Astrocyte (in vitro differentiated cells and primary cell): ENCODE measurements around the gene ZBTB16. TPM values are rescaled to one million over a fixed set of nuclear protein-coding genes. Genes with fewer than 3 reads are reported as not detected.

ENCODE experiments used
- DNase-seq: peaks from one replicate; pipeline ENCODE4 v3.0.0-alpha.2; 2010; ENCODE audit warnings: low read depth
- FAIRE-seq: peaks from 2 replicates; lab custom pipeline; 2011; peaks lifted over from hg19 to GRCh38; lab: Jason Lieb, UNC
- H2AFZ ChIP-seq: 2 replicates; pipeline ENCODE4 v1.6.0; 2012; ENCODE audit warnings: low read depth, low read length, inconsistent platforms
- H3K27ac ChIP-seq: 2 replicates; pipeline ENCODE4 v1.5.1; 2011; ENCODE audit warnings: low read depth, low read length, inconsistent platforms
- H3K27me3 ChIP-seq: 2 replicates; pipeline ENCODE4 v1.6.0; 2011; ENCODE audit warnings: low read length, inconsistent platforms; ENCODE audit not compliant: insufficient read depth
- H3K36me3 ChIP-seq: 2 replicates; pipeline ENCODE4 v1.5.1; 2011; ENCODE audit warnings: low read length, inconsistent platforms; ENCODE audit not compliant: insufficient read depth
- H3K4me1 ChIP-seq: 2 replicates; pipeline ENCODE4 v1.5.1; 2011; ENCODE audit warnings: low read length, inconsistent platforms; ENCODE audit not compliant: insufficient read depth
- H3K4me2 ChIP-seq: 2 replicates; pipeline ENCODE4 v1.6.0; 2012; ENCODE audit warnings: low read length, inconsistent platforms
- H3K4me3 ChIP-seq: 2 replicates; pipeline ENCODE4 v1.5.1; 2011; ENCODE audit warnings: low read depth, mild to moderate bottlenecking, low read length, inconsistent platforms; ENCODE audit not compliant: insufficient read depth
- H3K79me2 ChIP-seq: 2 replicates; pipeline ENCODE4 v1.6.0; 2012; ENCODE audit warnings: mild to moderate bottlenecking, low read length, inconsistent platforms; ENCODE audit not compliant: insufficient read depth
- H3K9ac ChIP-seq: 2 replicates; pipeline ENCODE4 v1.6.0; 2012; ENCODE audit warnings: mild to moderate bottlenecking, low read length, inconsistent platforms
- H3K9me3 ChIP-seq: 2 replicates; pipeline ENCODE4 v1.5.1; 2012; ENCODE audit warnings: low read depth, mild to moderate bottlenecking, low read length, inconsistent platforms; ENCODE audit not compliant: insufficient read depth
- H4K20me1 ChIP-seq: 2 replicates; pipeline ENCODE4 v1.6.0; 2012; ENCODE audit warnings: low read length, inconsistent platforms; ENCODE audit not compliant: insufficient read depth
- H3K27ac Mint-ChIP-seq: one replicate; pipeline ENCODE4 v1.8.0; 2021; ENCODE audit warnings: mild to moderate bottlenecking, mixed read lengths; ENCODE audit not compliant: unreplicated experiment
- H3K27me3 Mint-ChIP-seq: one replicate; pipeline ENCODE4 v1.8.0; 2021; ENCODE audit warnings: low read depth, mixed read lengths; ENCODE audit not compliant: unreplicated experiment
- H3K36me3 Mint-ChIP-seq: one replicate; pipeline ENCODE4 v1.8.0; 2021; ENCODE audit warnings: low read depth, mixed read lengths; ENCODE audit not compliant: unreplicated experiment
- H3K4me1 Mint-ChIP-seq: one replicate; pipeline ENCODE4 v1.8.0; 2021; ENCODE audit warnings: low read depth, mixed read lengths; ENCODE audit not compliant: unreplicated experiment
- H3K4me3 Mint-ChIP-seq: one replicate; pipeline ENCODE4 v1.8.0; 2021; ENCODE audit warnings: mild to moderate bottlenecking, moderate library complexity, mixed read lengths; ENCODE audit not compliant: unreplicated experiment
- H3K9me3 Mint-ChIP-seq: one replicate; pipeline ENCODE4 v1.8.0; 2021; ENCODE audit warnings: mild to moderate bottlenecking, mixed read lengths; ENCODE audit not compliant: unreplicated experiment
- EZH2 ChIP-seq: IDR thresholded peaks from 2 replicates; pipeline ENCODE4 v1.6.1; 2012; ENCODE audit warnings: mild to moderate bottlenecking, low read length, inconsistent platforms; ENCODE audit not compliant: insufficient read depth
- total RNA-seq: library from RNA; stranded (reverse); gene quantifications from 2 replicates; pipeline ENCODE4 v1.2.1, GENCODE V29; 2021
- TF ChIP-seq, protein P1 (sequence below): IDR thresholded peaks from 2 replicates; pipeline ENCODE4 v1.5.1; 2011; ENCODE audit warnings: low read depth, mild to moderate bottlenecking, inconsistent platforms, low read length, moderate library complexity; ENCODE audit not compliant: insufficient read depth

ZBTB16 gene
- total RNA-seq, 1 donor from 2014 or later, result 0.50 TPM

- Mint-ChIP-seq H3K4me1 (peaks cover 8% of the 10 kb centered on the region), H3K27ac (no peak overlapping the region), H3K36me3 (no peaks in the 10 kb centered on the region), H3K4me3 (no peak overlapping the region), H3K9me3 (no peaks in the 10 kb centered on the region), H3K27me3 (peaks cover 44% of the 10 kb centered on the region)
- no peak for DNase-seq
- FAIRE-seq, result no peak
- H3K4me2 ChIP-seq, result no peak overlapping the region
- H3K79me2 ChIP-seq, result no peaks in the 10 kb centered on the region
- no peaks in the 10 kb centered on the region for H3K9me3 ChIP-seq
- no peaks in the 10 kb centered on the region for H3K36me3 ChIP-seq
- H3K4me3 ChIP-seq, result no peak overlapping the region
- H2AFZ ChIP-seq, result no peak overlapping the region
- H3K4me1 ChIP-seq, result no peaks in the 10 kb centered on the region
- H4K20me1 ChIP-seq, result no peaks in the 10 kb centered on the region
- no peak overlapping the region for H3K27ac ChIP-seq
- TF ChIP-seq, protein P1, sequence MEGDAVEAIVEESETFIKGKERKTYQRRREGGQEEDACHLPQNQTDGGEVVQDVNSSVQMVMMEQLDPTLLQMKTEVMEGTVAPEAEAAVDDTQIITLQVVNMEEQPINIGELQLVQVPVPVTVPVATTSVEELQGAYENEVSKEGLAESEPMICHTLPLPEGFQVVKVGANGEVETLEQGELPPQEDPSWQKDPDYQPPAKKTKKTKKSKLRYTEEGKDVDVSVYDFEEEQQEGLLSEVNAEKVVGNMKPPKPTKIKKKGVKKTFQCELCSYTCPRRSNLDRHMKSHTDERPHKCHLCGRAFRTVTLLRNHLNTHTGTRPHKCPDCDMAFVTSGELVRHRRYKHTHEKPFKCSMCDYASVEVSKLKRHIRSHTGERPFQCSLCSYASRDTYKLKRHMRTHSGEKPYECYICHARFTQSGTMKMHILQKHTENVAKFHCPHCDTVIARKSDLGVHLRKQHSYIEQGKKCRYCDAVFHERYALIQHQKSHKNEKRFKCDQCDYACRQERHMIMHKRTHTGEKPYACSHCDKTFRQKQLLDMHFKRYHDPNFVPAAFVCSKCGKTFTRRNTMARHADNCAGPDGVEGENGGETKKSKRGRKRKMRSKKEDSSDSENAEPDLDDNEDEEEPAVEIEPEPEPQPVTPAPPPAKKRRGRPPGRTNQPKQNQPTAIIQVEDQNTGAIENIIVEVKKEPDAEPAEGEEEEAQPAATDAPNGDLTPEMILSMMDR, result no peak
- TF ChIP-seq EZH2, result no peak
- H3K27me3 ChIP-seq, result peaks cover 13% of the 10 kb centered on the region
- H3K9ac ChIP-seq, result no peak overlapping the region
These were observed 70.6 kb downstream of the ZBTB16 start for GRCh38 chr11:114130115-114130576.

DNA sequence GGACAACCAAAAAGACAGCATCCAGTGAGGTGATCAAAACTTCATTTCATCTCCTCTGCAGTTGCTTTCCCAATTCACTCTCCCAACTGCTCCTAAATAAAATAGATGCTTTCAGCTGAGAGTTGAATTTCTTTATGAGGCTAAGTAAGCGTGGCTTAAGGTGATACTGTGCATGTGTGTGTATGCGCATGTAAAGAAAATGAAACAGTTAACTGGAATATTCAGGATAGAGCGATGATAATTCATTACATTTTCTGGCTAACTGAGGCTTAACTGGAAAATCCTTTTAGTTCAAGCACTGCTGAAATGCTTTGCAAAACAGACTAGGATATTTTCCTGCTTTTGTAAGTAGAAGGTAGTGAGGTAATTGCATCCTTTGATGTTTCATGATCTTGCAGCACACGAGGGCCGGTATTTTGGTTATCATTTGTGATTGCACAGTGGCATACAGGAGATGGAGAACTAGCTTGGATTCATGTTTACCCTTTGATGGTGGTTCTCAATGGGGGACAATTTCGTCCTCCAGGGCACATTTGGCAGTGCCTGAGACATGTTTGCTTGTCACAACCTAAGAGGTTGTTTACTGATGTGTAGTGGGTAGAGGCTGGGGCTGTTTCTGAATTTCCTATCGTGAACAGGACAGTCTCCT is 71.2 kb downstream of the ZBTB16 start:
- H3K36me3 Mint-ChIP-seq, result no peaks in the 10 kb centered on the region
- H3K9me3 Mint-ChIP-seq, result no peaks in the 10 kb centered on the region
- Histone ChIP-seq H4K20me1 (no peaks in the 10 kb centered on the region), H3K4me2 (no peak overlapping the region), H3K4me3 (no peak overlapping the region), H3K27ac (no peak overlapping the region), H3K36me3 (no peaks in the 10 kb centered on the region), H3K79me2 (no peaks in the 10 kb centered on the region), H3K4me1 (no peaks in the 10 kb centered on the region), H2AFZ (no peak overlapping the region), H3K9ac (no peak overlapping the region), H3K9me3 (no peaks in the 10 kb centered on the region), H3K27me3 (peaks cover 13% of the 10 kb centered on the region)
- no peak for TF ChIP-seq EZH2
- TF ChIP-seq, protein P1, result no peak
- peaks cover 41% of the 10 kb centered on the region for H3K27me3 Mint-ChIP-seq
- no peak overlapping the region for H3K27ac Mint-ChIP-seq
- no peak overlapping the region for H3K4me3 Mint-ChIP-seq
- no peak for FAIRE-seq
- peaks cover 14% of the 10 kb centered on the region for H3K4me1 Mint-ChIP-seq
- DNase-seq, result no peak

DNA sequence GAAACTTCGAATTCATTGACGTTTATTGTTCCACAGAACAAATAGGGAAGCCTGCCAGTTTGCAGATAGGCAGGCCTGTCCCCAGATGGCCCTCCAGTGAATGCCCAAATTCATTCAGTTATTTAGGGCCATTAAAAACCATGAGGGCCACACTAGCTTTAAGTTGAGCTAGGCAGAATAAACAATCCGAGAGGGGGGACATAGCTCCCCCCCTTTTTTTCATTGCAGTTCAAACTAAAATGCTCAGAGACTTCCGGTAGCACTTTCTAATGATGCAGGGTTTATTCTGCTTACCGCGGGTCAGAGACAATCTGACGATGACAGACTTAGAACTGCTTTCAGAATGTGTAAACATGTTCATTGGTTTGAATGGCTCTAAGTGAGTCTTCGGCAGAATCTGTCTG is 72.0 kb downstream of the ZBTB16 start:
- no peak overlapping the region for H2AFZ ChIP-seq
- H3K9me3 ChIP-seq, result no peaks in the 10 kb centered on the region
- Mint-ChIP-seq H3K4me3 (no peak overlapping the region), H3K36me3 (no peaks in the 10 kb centered on the region), H3K9me3 (no peaks in the 10 kb centered on the region), H3K27ac (no peak overlapping the region), H3K4me1 (peaks cover 21% of the 10 kb centered on the region), H3K27me3 (peaks cover 38% of the 10 kb centered on the region)
- no peak overlapping the region for H3K4me3 ChIP-seq
- no peak overlapping the region for H3K4me2 ChIP-seq
- H3K27me3 ChIP-seq, result peaks cover 13% of the 10 kb centered on the region
- H3K9ac ChIP-seq, result no peak overlapping the region
- TF ChIP-seq, protein P1, result no peak
- TF ChIP-seq EZH2, result no peak
- no peak overlapping the region for H3K27ac ChIP-seq
- H4K20me1 ChIP-seq, result no peaks in the 10 kb centered on the region
- DNase-seq, result no peak
- FAIRE-seq, result no peak
- no peaks in the 10 kb centered on the region for H3K36me3 ChIP-seq
- no peaks in the 10 kb centered on the region for H3K4me1 ChIP-seq
- H3K79me2 ChIP-seq, result no peaks in the 10 kb centered on the region
